GM18520 (cell line): ENCODE measurements around the gene CT45A10.
"Not testable (repeated sequence)": the region's sequence is repeated elsewhere in the genome, so short reads cannot be mapped to it uniquely, and the experiment has no call there.

Experiments used
- ATAC-seq: cut with Tn5 transposase; IDR thresholded peaks from one replicate; pipeline ENCODE4 v1.9.1; 2021; ENCODE audit not compliant: unreplicated experiment

The CT45A10 gene, protein sequence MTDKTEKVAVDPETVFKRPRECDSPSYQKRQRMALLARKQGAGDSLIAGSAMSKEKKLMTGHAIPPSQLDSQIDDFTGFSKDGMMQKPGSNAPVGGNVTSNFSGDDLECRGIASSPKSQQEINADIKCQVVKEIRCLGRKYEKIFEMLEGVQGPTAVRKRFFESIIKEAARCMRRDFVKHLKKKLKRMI

DNA sequence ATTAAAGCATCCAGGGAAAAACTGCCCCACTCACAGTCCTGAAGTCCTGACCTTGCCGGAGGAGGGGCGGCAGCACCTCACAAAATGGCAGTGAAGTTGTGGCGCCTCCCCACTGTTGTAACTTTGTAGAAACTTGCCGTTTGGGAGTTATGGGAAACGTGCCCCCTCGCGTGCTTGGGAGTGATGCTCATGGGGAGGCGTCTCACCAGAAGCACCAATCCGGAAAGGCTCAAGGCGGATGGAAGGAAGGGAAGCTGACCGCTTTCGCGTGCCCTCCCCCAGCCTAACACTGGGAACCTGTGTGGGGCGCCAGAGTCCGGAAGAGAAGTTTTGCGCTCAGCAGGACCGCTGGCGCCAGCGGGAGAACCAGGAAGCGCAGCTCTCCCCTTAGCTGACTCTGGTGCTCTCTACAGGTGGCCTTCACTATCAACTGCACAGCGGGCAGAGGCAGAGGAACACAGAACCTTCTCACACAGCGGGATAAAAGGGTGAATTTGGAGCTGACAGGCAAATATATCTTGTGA lies at the start of gene CT45A10, which contains the start of gene SAGE1:
Gene CT45A10, minus strand, starts transcription at position 151 of the 524 bp plus-strand sequence. CDS start 8,100 bp downstream, outside the sequence.
Gene SAGE1, plus strand, starts transcription at position 423 of the 524 bp plus-strand sequence. CDS start 2,527 bp downstream, outside the sequence.
- no peak for ATAC-seq

DNA sequence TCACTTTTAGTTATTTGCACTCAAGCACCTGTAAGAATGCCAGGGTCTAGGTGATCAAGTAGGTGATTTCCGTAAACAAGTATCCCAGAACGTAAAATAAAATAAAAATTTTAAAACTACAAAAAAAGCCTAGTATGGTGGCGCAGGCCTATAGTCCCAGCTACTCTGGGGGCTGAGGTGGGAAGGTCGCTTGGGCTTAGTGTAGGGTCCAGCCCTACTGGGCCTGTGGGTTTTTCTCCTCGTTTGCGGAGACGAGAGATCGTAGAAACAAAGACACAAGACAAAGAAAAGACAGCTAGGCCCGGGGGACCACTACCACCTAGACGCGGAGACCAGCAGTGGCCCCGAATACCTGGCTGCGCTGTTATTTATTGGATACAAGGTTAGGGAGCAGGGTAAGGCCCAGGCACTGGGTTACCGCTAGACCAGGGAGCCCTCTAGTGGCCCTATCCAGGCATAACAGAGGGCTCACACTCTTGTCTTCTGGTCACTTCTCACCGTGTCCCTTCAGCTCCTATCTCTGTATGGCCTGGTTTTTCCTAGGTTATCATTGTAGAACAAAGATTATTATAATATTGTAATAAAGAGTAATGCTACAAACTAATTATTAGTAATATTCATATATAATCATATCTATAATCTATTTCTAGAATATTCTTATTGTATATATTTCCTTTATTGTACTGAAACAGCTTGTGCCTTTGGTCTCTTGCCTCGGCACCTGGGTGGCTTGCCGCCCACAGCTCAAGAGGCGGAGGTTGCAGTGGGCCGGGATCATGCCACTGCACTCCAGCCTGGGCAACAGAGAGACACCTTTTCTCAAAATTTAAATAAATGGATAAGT lies 38.6 kb upstream of the CT45A10 start:
- ATAC-seq: no peak

DNA sequence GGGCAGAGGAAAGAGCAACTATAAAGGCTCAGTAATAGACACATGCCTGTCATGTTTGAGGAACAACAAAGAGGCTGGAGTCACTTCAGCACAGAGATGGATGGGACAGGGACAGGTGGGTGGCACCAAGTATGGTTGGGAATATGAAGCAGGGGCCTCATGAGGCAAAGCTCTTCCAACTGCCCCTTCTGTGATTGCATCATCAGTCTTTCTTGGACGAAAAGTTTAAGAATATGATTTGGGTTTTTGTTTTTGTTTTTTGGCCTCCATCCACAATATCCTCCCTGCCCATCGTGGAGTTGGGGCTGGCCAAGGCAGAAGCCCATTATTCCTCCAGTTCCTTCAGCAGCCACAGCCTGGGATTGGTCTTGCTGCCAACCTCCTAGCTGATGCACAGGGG lies 34.7 kb upstream of the CT45A10 start:
- ATAC-seq: no peak

DNA sequence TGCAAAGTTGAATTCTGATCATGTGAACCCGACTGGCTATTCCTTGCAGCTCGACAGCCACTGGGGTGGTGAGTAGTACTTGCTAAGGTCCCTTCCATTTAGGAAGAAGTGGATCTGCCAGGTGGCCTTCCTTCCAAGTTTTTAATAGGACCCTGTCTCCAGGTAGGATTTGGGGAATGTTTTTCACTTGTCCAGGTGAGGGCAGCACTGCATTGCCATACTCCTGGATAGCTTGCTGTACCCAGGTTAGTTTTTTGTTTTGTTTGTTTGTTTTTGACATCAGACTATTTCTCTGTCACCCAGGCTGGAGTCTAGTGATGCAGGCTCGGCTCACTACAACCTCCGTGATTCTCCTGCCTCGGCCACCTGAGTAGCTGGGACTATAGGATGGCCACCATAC lies 30.1 kb upstream of the CT45A10 start:
- ATAC-seq: no peak

DNA sequence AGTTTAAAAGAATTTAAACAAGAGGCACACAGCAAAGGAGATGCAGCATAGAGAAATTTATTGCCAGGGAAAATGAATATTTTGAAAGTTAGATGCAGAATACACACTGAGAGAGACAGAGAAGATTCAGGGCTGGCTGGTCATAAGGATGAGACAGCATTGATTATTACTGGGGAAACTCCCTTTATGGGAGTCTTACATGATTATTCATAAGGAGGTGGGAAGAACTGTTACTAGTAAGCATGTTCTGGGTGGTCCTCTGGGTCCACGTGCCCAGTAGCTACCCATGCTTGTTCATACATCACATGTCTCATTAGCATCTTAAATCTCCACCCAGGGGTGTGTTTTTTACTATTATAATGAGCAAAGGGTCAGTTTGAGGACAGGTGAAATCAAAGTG lies 27.3 kb upstream of the CT45A10 start:
- not testable (repeated sequence) for ATAC-seq

DNA sequence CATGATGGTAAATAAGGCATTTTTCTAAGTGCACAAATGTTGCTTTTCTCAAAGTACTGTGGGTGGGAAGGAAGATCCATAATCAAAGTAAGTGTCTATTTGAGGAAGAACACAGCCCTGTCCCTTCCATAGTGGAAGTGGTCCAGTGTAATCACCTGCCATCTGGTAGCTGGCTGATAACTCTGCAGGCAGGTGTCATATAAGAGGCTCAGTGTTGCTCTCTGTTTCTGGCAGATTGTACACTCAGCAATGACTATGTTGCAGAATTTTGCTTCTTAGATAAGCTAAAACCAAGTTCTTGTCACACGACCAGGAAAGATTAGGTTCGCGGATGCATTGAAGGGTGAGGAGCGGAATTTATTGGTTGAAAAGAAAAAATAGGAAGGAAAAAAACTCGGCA lies 21.2 kb upstream of the CT45A10 start:
- no peak for ATAC-seq

DNA sequence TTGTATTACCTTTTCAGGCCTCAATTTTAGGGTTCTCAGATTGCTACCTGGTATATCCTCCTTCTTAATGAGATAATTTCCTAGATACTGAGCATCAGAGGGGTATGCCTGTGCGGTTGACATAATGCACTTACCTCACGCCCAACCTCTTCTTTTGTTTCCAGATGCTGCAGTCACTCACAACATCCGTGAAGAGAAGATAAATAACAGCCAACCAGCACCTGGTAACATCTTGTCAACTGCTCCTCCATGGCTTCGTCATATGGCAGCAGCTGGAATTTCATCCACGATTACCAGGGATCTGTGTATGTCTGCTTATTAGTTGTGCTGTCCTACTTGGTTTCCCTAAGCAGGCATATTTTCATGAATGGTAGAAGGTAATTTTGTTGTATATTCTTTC lies 17.0 kb upstream of the CT45A10 start:
- ATAC-seq: no peak

DNA sequence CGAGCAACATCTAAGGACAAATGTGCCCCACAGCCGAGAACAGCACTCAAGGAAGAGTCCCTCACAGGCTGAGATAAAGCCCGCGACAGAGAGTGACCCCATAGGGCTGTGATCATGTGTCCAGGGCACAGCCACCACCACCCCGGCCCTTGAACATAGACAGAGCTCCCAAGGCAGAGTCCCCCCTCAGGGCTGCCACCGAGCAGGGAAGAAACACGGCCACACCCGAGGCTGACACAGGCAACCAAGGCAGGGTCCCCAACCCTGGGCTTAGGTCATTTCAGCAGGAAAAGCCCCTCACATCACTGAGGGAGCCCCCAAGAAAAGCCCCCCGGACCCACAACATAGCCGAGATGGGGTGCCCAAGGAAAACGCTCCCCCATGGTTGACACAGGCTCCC lies 463 bp downstream of the CT45A10 start:
- no peak for ATAC-seq

DNA sequence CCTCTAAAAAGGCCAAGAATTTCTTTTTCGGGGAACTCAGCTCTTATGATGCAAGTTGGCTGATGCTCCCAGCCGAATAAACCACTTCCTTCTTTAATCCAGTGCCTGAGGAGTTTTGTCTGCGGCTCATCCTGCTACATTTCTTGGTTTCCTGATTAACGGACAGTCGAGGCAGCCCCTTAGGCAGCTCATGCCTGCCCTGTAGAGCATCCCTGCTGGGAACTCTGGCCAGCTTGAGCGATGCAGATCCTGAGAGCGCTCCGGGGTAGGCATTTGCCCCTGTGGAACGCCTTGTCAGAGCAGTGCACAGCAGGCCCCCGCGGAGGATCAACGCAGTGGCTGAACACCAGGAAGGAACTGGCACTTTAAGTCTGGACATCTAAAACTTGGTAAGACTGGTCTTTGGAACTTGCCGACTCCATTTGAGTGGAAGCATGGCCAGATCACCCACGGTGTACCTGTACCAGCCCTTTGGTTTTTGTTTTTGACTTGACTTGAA lies 3.1 kb downstream of the CT45A10 start:
- ATAC-seq: no peak

DNA sequence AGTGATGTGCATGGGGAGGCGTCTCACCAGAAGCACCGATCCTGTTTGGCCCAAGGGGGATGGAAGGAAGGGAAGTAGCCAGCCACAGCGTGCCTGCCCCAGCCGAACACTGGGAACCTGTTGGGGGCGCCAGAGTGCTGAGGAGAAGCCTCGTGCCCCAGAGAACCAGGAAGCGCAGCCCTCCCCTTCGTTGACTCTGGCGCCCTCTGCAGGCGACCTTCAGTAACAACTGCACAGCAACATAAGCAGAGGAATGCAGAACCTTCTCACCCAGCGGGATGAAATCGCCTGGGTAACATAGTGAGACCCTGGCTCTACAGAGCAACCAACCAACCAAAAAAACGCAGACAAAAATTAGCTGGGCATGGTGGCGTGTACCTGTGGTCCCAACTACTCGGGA lies 4.3 kb downstream of the CT45A10 start:
- not testable (repeated sequence) for ATAC-seq

DNA sequence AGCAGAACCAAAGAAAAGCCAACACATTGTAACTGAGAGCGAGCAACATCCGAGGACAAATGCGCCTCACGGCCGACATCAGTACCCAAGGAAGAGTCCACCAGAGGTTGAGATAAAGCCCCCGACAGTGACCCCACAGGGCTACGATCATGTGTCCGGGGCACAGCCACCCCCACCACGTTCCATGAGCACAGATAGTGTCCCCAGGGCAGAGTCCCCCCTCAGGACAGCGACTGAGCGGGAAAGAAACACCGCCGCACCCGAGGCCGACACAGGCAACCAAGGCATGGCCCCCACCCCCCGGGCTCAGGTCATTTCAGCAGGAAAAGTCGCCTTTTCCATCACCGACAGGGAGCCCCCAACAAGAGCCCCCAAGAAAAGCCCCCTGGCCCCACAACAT lies 5.0 kb downstream of the CT45A10 start:
- not testable (repeated sequence) for ATAC-seq

DNA sequence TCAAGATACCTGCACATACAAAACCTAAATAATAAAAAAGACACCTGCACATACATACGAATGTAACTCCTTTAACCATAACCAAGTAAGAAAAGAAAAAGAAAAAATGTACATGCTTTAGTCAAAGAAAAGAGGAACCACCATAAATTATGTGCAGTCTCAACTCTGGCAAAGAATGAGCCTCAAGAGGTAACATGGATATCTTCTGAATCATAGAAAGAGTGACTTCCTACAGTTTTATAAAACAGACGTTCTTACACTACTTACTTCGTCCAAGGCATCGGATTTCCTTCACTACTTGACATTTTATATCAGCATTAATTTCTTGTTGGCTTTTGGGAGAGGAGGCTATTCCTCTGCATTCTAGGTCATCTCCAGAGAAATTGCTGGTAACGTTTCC lies 10.5 kb downstream of the CT45A10 start:
- ATAC-seq: not testable (repeated sequence)

DNA sequence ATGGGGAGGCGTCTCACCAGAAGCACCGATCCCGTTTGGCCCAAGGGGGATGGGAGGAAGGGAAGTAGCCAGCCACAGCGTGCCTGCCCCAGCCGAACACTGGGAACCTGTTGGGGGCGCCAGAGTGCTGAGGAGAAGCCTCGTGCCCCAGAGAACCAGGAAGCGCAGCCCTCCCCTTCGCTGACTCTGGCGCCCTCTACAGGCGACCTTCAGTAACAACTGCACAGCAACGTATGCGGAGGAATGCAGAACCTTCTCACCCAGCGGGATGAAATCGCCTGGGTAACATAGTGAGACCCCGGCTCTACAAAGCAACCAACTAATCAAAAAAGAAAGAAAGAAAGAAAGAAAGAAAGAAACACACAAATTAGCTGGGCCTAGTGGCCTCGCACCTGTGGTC lies 21.5 kb downstream of the CT45A10 start, which contains the start of gene CT45A9:
Gene CT45A9, minus strand, starts transcription at position 101 of the 400 bp plus-strand sequence. CDS start 3,751 bp downstream, outside the sequence.
- ATAC-seq: not testable (repeated sequence)

DNA sequence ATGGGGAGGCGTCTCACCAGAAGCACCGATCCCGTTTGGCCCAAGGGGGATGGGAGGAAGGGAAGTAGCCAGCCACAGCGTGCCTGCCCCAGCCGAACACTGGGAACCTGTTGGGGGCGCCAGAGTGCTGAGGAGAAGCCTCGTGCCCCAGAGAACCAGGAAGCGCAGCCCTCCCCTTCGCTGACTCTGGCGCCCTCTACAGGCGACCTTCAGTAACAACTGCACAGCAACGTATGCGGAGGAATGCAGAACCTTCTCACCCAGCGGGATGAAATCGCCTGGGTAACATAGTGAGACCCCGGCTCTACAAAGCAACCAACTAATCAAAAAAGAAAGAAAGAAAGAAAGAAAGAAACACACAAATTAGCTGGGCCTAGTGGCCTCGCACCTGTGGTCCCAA lies 38.8 kb downstream of the CT45A10 start, which contains the start of gene CT45A8:
Gene CT45A8, minus strand, starts transcription at position 101 of the 400 bp plus-strand sequence. CDS start 3,755 bp downstream, outside the sequence.
- not testable (repeated sequence) for ATAC-seq

DNA sequence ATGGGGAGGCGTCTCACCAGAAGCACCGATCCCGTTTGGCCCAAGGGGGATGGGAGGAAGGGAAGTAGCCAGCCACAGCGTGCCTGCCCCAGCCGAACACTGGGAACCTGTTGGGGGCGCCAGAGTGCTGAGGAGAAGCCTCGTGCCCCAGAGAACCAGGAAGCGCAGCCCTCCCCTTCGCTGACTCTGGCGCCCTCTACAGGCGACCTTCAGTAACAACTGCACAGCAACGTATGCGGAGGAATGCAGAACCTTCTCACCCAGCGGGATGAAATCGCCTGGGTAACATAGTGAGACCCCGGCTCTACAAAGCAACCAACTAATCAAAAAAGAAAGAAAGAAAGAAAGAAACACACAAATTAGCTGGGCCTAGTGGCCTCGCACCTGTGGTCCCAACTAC lies 56.1 kb downstream of the CT45A10 start, which contains the start of gene CT45A7:
Gene CT45A7, minus strand, starts transcription at position 101 of the 400 bp plus-strand sequence. CDS start 3,747 bp downstream, outside the sequence.
- not testable (repeated sequence) for ATAC-seq
